Posterior cingulate gyrus (tissue), 11 donors: ENCODE data around the gene IFRD2.

Source experiments
- DNase-seq, 10 donors: peaks; one replicate each; pipeline versions ENCODE4 v3.0.0 to v3.0.0-alpha.2; 2020 to 2021; ENCODE audit warnings: mixed read lengths in 3 of 10
- intact Hi-C: fragments of 100-400 bp; cut with DNase I; formaldehyde crosslinking; loops from one replicate; pipeline ENCODE4 v1.15.1; 2023

Gene IFRD2

DNA sequence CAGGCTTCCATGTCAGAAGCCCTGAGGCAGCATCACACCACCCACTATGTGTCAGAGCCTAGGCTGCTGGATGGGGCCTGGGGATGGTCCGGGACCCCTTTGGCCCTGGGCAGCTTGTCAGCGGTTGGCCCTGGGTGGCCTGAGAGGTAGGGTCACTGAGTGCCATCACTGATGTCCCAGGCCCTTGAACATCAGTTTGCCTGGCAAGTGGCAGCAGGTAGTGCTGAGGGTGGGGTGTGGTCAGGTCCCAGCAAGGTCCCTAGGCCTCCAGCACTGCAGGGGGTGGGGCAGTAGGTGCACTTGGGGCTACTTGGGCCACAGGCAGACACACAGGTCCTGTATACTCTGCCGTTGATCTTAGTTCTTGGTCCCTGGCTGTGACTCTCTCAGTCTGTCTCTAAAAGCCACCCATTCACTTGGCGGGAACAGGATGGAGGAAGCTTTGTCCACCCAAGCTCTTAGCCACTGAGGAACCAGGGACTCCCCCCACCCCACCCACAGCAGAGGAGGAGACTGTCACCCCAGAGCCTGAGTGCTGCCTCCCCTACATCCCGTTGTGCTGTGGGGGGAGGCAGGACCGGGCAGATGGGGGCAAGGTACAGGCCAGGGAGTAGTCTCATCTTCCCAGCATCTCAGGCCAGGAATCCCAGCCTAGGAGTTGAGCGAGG is 50.4 kb downstream of the IFRD2 start:
- intact Hi-C loops = no loop called here
- no peak for DNase-seq

DNA sequence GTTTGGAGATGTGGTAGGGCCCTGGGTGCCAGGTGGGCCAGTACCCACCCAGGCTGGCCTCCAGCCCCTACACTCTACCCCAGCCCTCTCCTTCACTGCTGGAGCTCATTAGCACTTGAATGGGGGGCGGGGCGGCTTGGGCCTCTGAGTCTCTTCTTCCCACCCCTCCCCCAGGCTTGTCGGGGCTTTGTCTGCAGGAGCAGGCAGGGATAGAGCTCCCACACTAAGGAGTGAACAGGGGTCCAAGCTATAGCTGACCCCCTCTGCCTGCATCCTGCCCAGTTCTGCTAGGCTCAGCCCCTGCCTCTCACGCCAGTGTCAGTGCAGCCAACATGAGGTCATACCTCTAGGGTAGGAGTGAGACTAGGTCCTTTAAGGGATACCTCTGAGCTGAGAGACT is 51.1 kb downstream of the IFRD2 start:
- DNase-seq = no peak
- intact Hi-C loops = no loop called here

DNA sequence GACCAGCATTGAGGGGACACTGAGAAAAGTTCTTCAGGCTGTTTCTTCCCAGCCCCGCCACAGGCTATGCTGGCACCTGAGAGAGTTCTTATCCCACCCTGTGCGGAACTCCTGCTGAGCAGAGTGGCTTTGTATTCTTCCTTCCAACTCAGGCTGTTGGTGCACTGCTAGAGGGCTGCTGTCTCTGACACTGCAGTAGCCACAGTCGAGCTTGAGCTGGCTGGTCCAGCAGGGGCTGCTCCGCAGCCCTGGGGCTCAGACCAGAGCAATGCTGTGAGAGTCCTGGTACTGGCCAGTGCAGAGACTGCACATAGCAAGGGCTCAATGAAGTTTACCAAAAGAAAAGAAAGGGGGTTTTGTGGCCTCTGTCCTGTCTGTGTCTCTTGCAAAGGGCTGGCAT is 52.6 kb downstream of the IFRD2 start:
- intact Hi-C loops = no loop called here
- DNase-seq = no peak

DNA sequence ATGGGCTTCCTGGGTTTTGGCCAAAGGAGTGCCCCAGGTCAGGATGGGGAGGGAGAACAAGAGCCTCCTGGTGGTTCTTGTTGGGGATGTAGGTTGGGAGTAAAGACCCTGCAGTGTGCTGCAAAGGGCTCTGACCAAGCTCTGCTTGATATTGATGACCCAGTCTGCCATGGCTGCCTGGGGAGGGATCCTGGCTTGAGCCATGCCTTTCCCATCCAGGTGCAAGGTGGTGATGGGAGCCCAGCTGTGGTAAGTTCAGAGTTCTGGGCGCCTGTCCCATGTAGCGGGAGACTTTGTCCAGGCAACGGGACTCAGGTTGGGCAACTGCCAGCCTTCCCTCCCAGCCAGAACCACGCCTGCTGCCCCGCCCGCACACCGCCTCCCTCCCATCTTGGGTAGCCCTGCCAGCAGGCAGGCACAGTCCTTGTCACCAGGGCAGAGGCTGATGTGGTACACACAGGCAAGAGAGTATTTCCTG is 53.6 kb downstream of the IFRD2 start:
- peak; percentile 53 to 96 (median 78) for DNase-seq
- intact Hi-C loops = no loop called here

DNA sequence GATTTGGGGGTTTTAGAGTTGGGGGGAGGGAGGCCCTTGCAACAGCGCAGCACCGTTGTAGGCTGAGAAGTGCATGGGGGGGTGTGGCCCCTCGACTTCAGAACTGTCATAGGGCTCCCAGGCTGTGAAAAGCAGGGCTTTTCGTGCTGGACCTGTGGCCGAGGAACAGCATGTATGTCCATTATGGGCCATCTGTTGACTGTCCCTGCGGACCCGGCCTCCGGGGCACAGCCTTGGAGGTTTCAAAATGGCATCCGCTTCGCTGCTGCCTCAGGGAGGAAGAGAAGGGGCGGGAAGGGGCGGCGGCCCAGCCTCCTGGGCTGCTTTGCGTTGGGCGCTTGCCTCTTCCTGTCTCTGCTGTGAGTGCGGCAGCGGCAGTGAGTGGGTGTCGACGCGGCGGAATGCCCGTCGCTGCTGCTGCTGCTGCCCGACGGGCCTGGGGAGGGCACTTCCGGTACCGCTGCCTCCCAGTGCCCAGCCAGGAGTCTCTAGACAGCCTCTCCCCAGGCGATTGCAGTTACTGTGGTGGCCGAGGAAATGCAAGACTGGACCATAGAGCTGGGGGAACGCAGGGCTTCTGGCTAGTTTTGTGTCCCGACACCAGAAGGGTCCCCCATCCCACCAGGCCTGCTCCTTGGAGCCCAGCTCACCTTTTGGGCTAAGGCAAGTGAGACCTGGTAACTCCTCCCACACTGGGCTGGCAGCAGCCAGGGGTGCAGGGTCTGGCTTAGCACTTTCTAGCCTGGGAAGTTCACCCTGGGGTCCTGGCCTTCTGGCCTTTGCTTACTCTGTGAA is 54.3 kb downstream of the IFRD2 start:
- intact Hi-C loops = no loop called here
- peak in 9 of 10 donors; percentile 62 to 96 (median 71) for DNase-seq
